ENCODE results near the gene ZNF26.

GRCh38 chr12:132942611-132943010 is 43.6 kb upstream of the ZNF26 start:
- no peak for TF ChIP-seq SP1 (IDR thresholded peaks at IDR 0.05; ENCODE audit: low read depth, low read length)
- no peak for TF ChIP-seq TEAD4 (IDR thresholded peaks at IDR 0.05; ENCODE audit: low read depth, low read length)
- TF ChIP-seq, protein P1, sequence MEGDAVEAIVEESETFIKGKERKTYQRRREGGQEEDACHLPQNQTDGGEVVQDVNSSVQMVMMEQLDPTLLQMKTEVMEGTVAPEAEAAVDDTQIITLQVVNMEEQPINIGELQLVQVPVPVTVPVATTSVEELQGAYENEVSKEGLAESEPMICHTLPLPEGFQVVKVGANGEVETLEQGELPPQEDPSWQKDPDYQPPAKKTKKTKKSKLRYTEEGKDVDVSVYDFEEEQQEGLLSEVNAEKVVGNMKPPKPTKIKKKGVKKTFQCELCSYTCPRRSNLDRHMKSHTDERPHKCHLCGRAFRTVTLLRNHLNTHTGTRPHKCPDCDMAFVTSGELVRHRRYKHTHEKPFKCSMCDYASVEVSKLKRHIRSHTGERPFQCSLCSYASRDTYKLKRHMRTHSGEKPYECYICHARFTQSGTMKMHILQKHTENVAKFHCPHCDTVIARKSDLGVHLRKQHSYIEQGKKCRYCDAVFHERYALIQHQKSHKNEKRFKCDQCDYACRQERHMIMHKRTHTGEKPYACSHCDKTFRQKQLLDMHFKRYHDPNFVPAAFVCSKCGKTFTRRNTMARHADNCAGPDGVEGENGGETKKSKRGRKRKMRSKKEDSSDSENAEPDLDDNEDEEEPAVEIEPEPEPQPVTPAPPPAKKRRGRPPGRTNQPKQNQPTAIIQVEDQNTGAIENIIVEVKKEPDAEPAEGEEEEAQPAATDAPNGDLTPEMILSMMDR (IDR thresholded peaks at IDR 0.05; ENCODE audit: control extremely low read depth in 1 of 3, insufficient read depth in 1 of 3, low read depth in 1 of 3, low read length in 3 of 3) = no peak

Measured in H1 (cell line).